HEK293 (cell line): ENCODE results near the gene SCO1.

Experiments used
- CTCF ChIA-PET: fragments of 350-600 bp; formaldehyde crosslinking; extraction: SDS; loops from one replicate; lab custom pipeline; 2021; ENCODE audit warnings: antibody characterized with exemption; lab: Yijun Ruan, JAX
- POLR2A ChIA-PET: fragments of 300-600 bp; formaldehyde crosslinking; extraction: SDS; loops from one replicate; lab custom pipeline; 2020; ENCODE audit warnings: antibody characterized with exemption, inconsistent platforms; lab: Yijun Ruan, JAX
- H3K27ac ChIP-seq: fragments of 200-500 bp; sonication (Bioruptor generic); 2 replicates; pipeline ENCODE4 v1.5.1; 2014; ENCODE audit warnings: low read depth, low read length, control low read depth, inconsistent platforms; ENCODE audit errors: extremely low read depth
- H3K36me3 ChIP-seq, 2 experiments: fragments of 200-500 bp in 1 of 2; sonication (Bioruptor generic) in 1 of 2; 1 replicate in 1 of 2; 2 replicates in 1 of 2; pipeline ENCODE4 v1.5.1; 2014 to 2017; ENCODE audit warnings: inconsistent platforms in 2 of 2, low read length in 2 of 2; ENCODE audit not compliant: control insufficient read depth in 2 of 2, insufficient read depth in 1 of 2
- H3K4me1 ChIP-seq: fragments of 200-500 bp; sonication (Bioruptor generic); 2 replicates; pipeline ENCODE4 v1.5.1; 2014; ENCODE audit warnings: mild to moderate bottlenecking, low read length, inconsistent platforms; ENCODE audit not compliant: control insufficient read depth, insufficient read depth
- H3K4me3 ChIP-seq: 2 replicates; pipeline ENCODE4 v1.5.1; 2011; ENCODE audit warnings: low read depth, mild to moderate bottlenecking, control low read depth, low read length, moderate library complexity
- H3K9me3 ChIP-seq: fragments of 200-500 bp; sonication (Bioruptor generic); 2 replicates; pipeline ENCODE4 v1.5.1; 2014; ENCODE audit warnings: low read depth, low read length, inconsistent platforms; ENCODE audit not compliant: control insufficient read depth, insufficient read depth
- CTCF ChIP-seq: fragments of 450-650 bp; formaldehyde crosslinking; IDR thresholded peaks from 2 replicates; pipeline ENCODE4 v1.5.1; 2016; ENCODE audit warnings: missing biosample characterization, missing genetic modification characterization
- HIC1 ChIP-seq: fragments of 450-650 bp; formaldehyde crosslinking; IDR thresholded peaks from 2 replicates; pipeline ENCODE4 v1.5.1; 2016; ENCODE audit warnings: missing biosample characterization, missing genetic modification characterization
- KLF16 ChIP-seq: fragments of 450-650 bp; formaldehyde crosslinking; IDR thresholded peaks from 2 replicates; pipeline ENCODE4 v1.5.1; 2017; ENCODE audit warnings: missing biosample characterization, missing genetic modification characterization
- MZF1 ChIP-seq: fragments of 450-650 bp; formaldehyde crosslinking; IDR thresholded peaks from 2 replicates; pipeline ENCODE4 v1.5.1; 2017; ENCODE audit warnings: missing biosample characterization, missing genetic modification characterization, borderline replicate concordance
- PATZ1 ChIP-seq: fragments of 450-650 bp; formaldehyde crosslinking; IDR thresholded peaks from 2 replicates; pipeline ENCODE4 v1.5.1; 2016; ENCODE audit warnings: missing biosample characterization, missing genetic modification characterization
- PRDM1 ChIP-seq: fragments of 450-650 bp; formaldehyde crosslinking; IDR thresholded peaks from 2 replicates; pipeline ENCODE4; 2016; ENCODE audit warnings: missing biosample characterization, missing genetic modification characterization
- REST ChIP-seq: fragments of 450-650 bp; formaldehyde crosslinking; IDR thresholded peaks from 2 replicates; pipeline ENCODE4 v1.5.1; 2016; ENCODE audit warnings: missing biosample characterization, missing genetic modification characterization
- ZBTB8A ChIP-seq: fragments of 450-650 bp; formaldehyde crosslinking; IDR thresholded peaks from 2 replicates; pipeline ENCODE4 v1.5.1; 2016; ENCODE audit warnings: missing biosample characterization, missing genetic modification characterization
- ZIC2 ChIP-seq: fragments of 450-650 bp; formaldehyde crosslinking; IDR thresholded peaks from 2 replicates; pipeline ENCODE4 v1.5.1; 2016; ENCODE audit warnings: missing biosample characterization, missing genetic modification characterization
- ZNF121 ChIP-seq: fragments of 450-650 bp; formaldehyde crosslinking; IDR thresholded peaks from 2 replicates; pipeline ENCODE4 v1.5.1; 2016; ENCODE audit warnings: missing biosample characterization, missing genetic modification characterization
- ZNF174 ChIP-seq: fragments of 450-650 bp; formaldehyde crosslinking; IDR thresholded peaks from 2 replicates; pipeline ENCODE4 v1.5.0; 2017; ENCODE audit warnings: missing biosample characterization, mild to moderate bottlenecking, missing genetic modification characterization
- ZNF341 ChIP-seq: fragments of 450-650 bp; formaldehyde crosslinking; IDR thresholded peaks from 2 replicates; pipeline ENCODE4; 2016; ENCODE audit warnings: low read depth, missing biosample characterization, missing genetic modification characterization
- ZNF362 ChIP-seq: fragments of 450-650 bp; formaldehyde crosslinking; IDR thresholded peaks from 2 replicates; pipeline ENCODE4 v1.5.1; 2016; ENCODE audit warnings: missing biosample characterization, missing genetic modification characterization
- ZNF394 ChIP-seq: fragments of 450-650 bp; formaldehyde crosslinking; IDR thresholded peaks from 2 replicates; pipeline ENCODE4 v1.5.1; 2016; ENCODE audit warnings: missing biosample characterization, missing genetic modification characterization, mild to moderate bottlenecking, moderate library complexity, borderline replicate concordance
- ZNF423 ChIP-seq: fragments of 450-650 bp; formaldehyde crosslinking; IDR thresholded peaks from 2 replicates; pipeline ENCODE4 v1.5.1; 2016; ENCODE audit warnings: missing biosample characterization, missing genetic modification characterization
- ZNF580 ChIP-seq: fragments of 450-650 bp; formaldehyde crosslinking; IDR thresholded peaks from 2 replicates; pipeline ENCODE4 v1.5.1; 2016; ENCODE audit warnings: missing biosample characterization, missing genetic modification characterization
- ZNF626 ChIP-seq: fragments of 450-650 bp; sonication (Bioruptor Pico); formaldehyde crosslinking; IDR thresholded peaks from 2 replicates; pipeline ENCODE4 v1.5.1; 2018; ENCODE audit warnings: missing biosample characterization, missing genetic modification characterization, inconsistent platforms
- ZNF660 ChIP-seq: fragments of 450-650 bp; IDR thresholded peaks from 2 replicates; pipeline ENCODE4 v1.5.1; 2018; ENCODE audit warnings: missing biosample characterization, mild to moderate bottlenecking, missing genetic modification characterization
- ZNF707 ChIP-seq: fragments of 450-650 bp; formaldehyde crosslinking; IDR thresholded peaks from 2 replicates; pipeline ENCODE4 v1.5.1; 2016; ENCODE audit warnings: missing biosample characterization, missing genetic modification characterization
- ZSCAN16 ChIP-seq: fragments of 450-650 bp; formaldehyde crosslinking; IDR thresholded peaks from 2 replicates; pipeline ENCODE4 v1.5.1; 2016; ENCODE audit warnings: missing biosample characterization, missing genetic modification characterization
- ZSCAN5A ChIP-seq: fragments of 450-650 bp; formaldehyde crosslinking; IDR thresholded peaks from 2 replicates; pipeline ENCODE4 v1.5.1; 2016; ENCODE audit warnings: missing biosample characterization, missing genetic modification characterization

Gene SCO1

GRCh38 chr17:10638151-10638550, 59.2 kb downstream of the SCO1 start:
- no peaks in the 10 kb centered on the region for H3K4me1 ChIP-seq
- peaks cover 0 to 78% of the 10 kb centered on the region in 2 experiments; a peak in 2 of 3 replicates for H3K36me3 ChIP-seq
- H3K4me3 ChIP-seq = no peak overlapping the region
- ChIA-PET CTCF (interaction anchor here (1.0 to 10.6 kb wide), 4 partner anchors 5 to 206 kb away, joined by 3 to 135 read pairs (median 72); no protein-coding TSS in a partner anchor), POLR2A (no interaction called here)
- H3K9me3 ChIP-seq = no peaks in the 10 kb centered on the region
- TF ChIP-seq ZSCAN5A (tag by site-specific recombination) = no peak
- no peak for TF ChIP-seq ZIC2
- no peak for TF ChIP-seq ZSCAN16
- no peak for TF ChIP-seq ZNF174 (tag by site-specific recombination)
- no peak for TF ChIP-seq ZBTB8A (tag by site-specific recombination)
- TF ChIP-seq MZF1 (tag by site-specific recombination) = no peak
- TF ChIP-seq PRDM1 (tag by site-specific recombination) = no peak
- no peak for TF ChIP-seq ZNF341 (tag by site-specific recombination)
- no peak for TF ChIP-seq KLF16
- TF ChIP-seq ZNF394 (tag by site-specific recombination) = no peak
- no peak for TF ChIP-seq ZNF707 (tag by site-specific recombination)
- TF ChIP-seq ZNF423 (tag by site-specific recombination) = no peak
- TF ChIP-seq CTCF (tag by site-specific recombination) = no peak
- no peak for TF ChIP-seq ZNF626
- TF ChIP-seq ZNF580 = no peak
- no peak for TF ChIP-seq ZNF362 (tag by site-specific recombination)
- H3K27ac ChIP-seq = no peak overlapping the region

GRCh38 chr17:10635290-10635689, 62.0 kb downstream of the SCO1 start:
- Histone ChIP-seq H3K4me3 (no peak overlapping the region), H3K4me1 (no peaks in the 10 kb centered on the region), H3K27ac (no peak overlapping the region), H3K9me3 (no peaks in the 10 kb centered on the region), H3K36me3 (peaks cover 0 to 69% of the 10 kb centered on the region in 2 experiments; a peak in 2 of 3 replicates)
- ChIA-PET CTCF (interaction anchor here (0.7 to 10.6 kb wide), 5 partner anchors 8 to 782 kb away, joined by 3 to 135 read pairs (median 3); no protein-coding TSS in a partner anchor), POLR2A (no interaction called here)
- no peak for TF ChIP-seq ZNF121 (tag by site-specific recombination)
- TF ChIP-seq PATZ1 (tag by site-specific recombination) = no peak
- TF ChIP-seq REST (tag by site-specific recombination) = no peak
- TF ChIP-seq ZNF660 = no peak
- no peak for TF ChIP-seq HIC1 (tag by site-specific recombination)
